HFF-Myc (cell line): ENCODE data around the gene PHKB.
"Not testable (repeated sequence)": the region's sequence is repeated elsewhere in the genome, so short reads cannot be mapped to it uniquely, and the experiment has no call there.

ENCODE experiments used
- DNase-seq: peaks from one replicate; pipeline ENCODE4 v3.0.0-alpha.2; 2011; ENCODE audit warnings: low read depth; ENCODE audit errors: extremely low read depth
- H3K4me3 ChIP-seq: replicated peaks from 2 replicates; pipeline ENCODE4 v1.5.1; 2011; ENCODE audit warnings: low read depth, mild to moderate bottlenecking, control low read depth, low read length
- CTCF ChIP-seq: IDR thresholded peaks from 2 replicates; pipeline ENCODE4 v1.5.1; 2012; ENCODE audit warnings: mild to moderate bottlenecking, low read depth, low read length, control low read depth; ENCODE audit errors: missing control alignments

The PHKB gene

GRCh38 chr16:47524007-47524405 lies 62.9 kb downstream of the PHKB start:
- no peak for DNase-seq
- TF ChIP-seq CTCF = no peak
- H3K4me3 ChIP-seq = no peak overlapping the region

- no peak for DNase-seq
- TF ChIP-seq CTCF = no peak
- no peak overlapping the region for H3K4me3 ChIP-seq
These were observed 67.3 kb downstream of the PHKB start for GRCh38 chr16:47528431-47528830.

DNA sequence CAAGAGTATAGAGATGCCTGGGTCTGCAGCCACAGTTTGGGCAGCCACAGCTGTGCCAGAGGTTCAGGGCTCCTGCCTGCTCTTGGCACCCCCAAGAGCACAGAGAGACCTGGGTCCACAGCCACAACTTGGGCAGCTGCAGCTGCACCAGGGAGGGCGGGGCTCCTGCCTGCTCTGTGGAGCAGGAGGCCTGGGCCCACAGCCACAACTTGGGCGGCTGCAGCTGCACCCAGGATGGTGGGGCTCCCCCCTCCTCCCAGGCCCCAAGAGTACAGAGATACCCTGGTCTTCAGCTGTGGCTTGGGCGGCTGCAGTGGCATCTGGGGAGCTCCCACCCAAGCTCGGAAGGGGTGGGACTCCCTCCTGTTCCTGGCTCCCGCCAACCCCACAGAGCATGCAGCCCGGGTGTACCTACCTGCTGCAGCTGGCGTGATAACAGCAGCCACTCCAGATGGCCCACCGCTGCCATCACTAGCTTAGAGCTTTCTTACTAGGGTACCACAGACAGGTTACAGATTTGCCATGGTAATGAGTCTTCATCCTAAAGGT lies 72.7 kb downstream of the PHKB start:
- no peak overlapping the region for H3K4me3 ChIP-seq
- no peak for TF ChIP-seq CTCF
- no peak for DNase-seq

DNA sequence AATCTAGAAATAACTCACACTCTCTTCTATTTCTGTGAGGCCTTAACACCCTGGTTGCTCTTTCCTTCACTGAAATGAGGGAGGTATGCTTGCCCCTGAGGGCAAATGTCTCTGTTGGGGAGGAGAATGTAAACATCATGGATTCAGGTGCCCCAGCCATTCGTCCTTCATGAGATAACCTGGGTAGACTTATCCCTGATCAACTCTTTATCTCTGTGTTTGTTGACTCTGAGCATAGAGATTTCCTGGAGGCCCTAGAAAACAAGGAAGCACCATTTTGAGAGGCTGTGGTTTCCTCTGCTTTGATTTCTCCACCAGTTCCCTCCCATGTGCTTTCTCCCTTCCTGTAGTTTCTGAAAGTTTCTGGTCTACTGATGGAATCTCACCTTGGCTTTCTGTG lies 77.3 kb downstream of the PHKB start:
- no peak for TF ChIP-seq CTCF
- no peak for DNase-seq

GRCh38 chr16:47539707-47540670 lies 78.9 kb downstream of the PHKB start:
- DNase-seq, H3K4me3 ChIP-seq: not testable (repeated sequence)

More for the DNA sequence above, 77.3 kb downstream of the PHKB start:
- no peak overlapping the region for H3K4me3 ChIP-seq

- H3K4me3 ChIP-seq, DNase-seq: not testable (repeated sequence)
These were observed 80.0 kb downstream of the PHKB start for GRCh38 chr16:47541135-47541534.

- not testable (repeated sequence) for DNase-seq, H3K4me3 ChIP-seq
These were observed 83.1 kb downstream of the PHKB start for GRCh38 chr16:47544255-47544654.

GRCh38 chr16:47551185-47551584 lies 90.1 kb downstream of the PHKB start:
- not testable (repeated sequence) for DNase-seq, H3K4me3 ChIP-seq

- H3K4me3 ChIP-seq, DNase-seq: not testable (repeated sequence)
These were observed 90.6 kb downstream of the PHKB start for GRCh38 chr16:47551767-47552166.
